ENCODE results near the gene PRSS8. TPM values are rescaled to one million over a fixed set of nuclear protein-coding genes. Genes with fewer than 3 reads are reported as not detected.

Gene PRSS8
- total and polyA plus RNA-seq, 2 donors (not counting 3 experiments of a cell fraction or from before 2014, with no cell fraction given), result 0.12 TPM; not detected in 1

GRCh38 chr16:31127182-31127581 is 8.3 kb downstream of the PRSS8 start:
- Histone ChIP-seq H3K4me1 (ENCODE audit: control insufficient read depth, extremely low read depth, insufficient read depth, low read length) (no peaks in the 10 kb centered on the region), H3K4me3 (replicated peaks in 1 of 3; ENCODE audit: insufficient read depth in 1 of 3, low read depth in 1 of 3, low read length in 3 of 3) (no peak overlapping the region), H3K27me3 (ENCODE audit: control insufficient read depth in 2 of 2, insufficient read depth in 2 of 2, low read length in 2 of 2) (no peaks in the 10 kb centered on the region), H4K20me1 (replicated peaks; ENCODE audit: control insufficient read depth, extremely low read depth, insufficient read depth, low read length) (no peaks in the 10 kb centered on the region), H3K9me1 (replicated peaks; ENCODE audit: control insufficient read depth, extremely low read depth, insufficient read depth, low read length) (no peaks in the 10 kb centered on the region), H3K27ac (ENCODE audit: insufficient read depth, low read depth, low read length) (no peak overlapping the region), H3K9ac (replicated peaks; ENCODE audit: extremely low read depth, insufficient read depth, low read length) (no peak overlapping the region), H3K9me3 (replicated peaks; ENCODE audit: control insufficient read depth, insufficient read depth, low read length) (no peaks in the 10 kb centered on the region), H3K36me3 (ENCODE audit: control insufficient read depth in 2 of 2, extremely low read depth in 1 of 2, insufficient read depth in 2 of 2, low read length in 2 of 2) (peaks cover 0 to 11% of the 10 kb centered on the region in 2 experiments), H3K4me2 (ENCODE audit: insufficient read depth, low read length) (no peak overlapping the region), H2AFZ (ENCODE audit: low read depth, low read length) (no peak overlapping the region), H3K79me2 (ENCODE audit: control insufficient read depth, insufficient read depth, low read length) (no peaks in the 10 kb centered on the region)
- intact Hi-C loops (cut with micrococcal nuclease), result no loop called here
- TF ChIP-seq JUN (IDR thresholded peaks at IDR 0.05; ENCODE audit: borderline replicate concordance, insufficient read depth, insufficient read length, low read depth), result no peak
- TF ChIP-seq FOS (IDR thresholded peaks at IDR 0.05; ENCODE audit: borderline replicate concordance, insufficient read depth, low read length), result no peak
- TF ChIP-seq POLR2A (IDR thresholded peaks at IDR 0.05; ENCODE audit: low read depth, low read length), result no peak
- TF ChIP-seq MYC (IDR thresholded peaks at IDR 0.05; ENCODE audit: low read depth, low read length), result no peak
- TF ChIP-seq MAX (IDR thresholded peaks at IDR 0.05; ENCODE audit: insufficient read depth, insufficient read length), result no peak
- TF ChIP-seq POLR2AphosphoS5 (IDR thresholded peaks at IDR 0.05; ENCODE audit: insufficient read depth, low read depth, low read length), result no peak
- no peak for TF ChIP-seq GATA2 (IDR thresholded peaks at IDR 0.05; ENCODE audit: insufficient read depth, insufficient read length, low read depth, low read length)
- no peak for TF ChIP-seq CTCF (IDR thresholded peaks at IDR 0.05; ENCODE audit: extremely low read depth in 1 of 2, insufficient read depth in 1 of 2, low read depth in 1 of 2, low read length in 2 of 2)
- TF ChIP-seq EZH2 (IDR thresholded peaks at IDR 0.05; ENCODE audit: borderline replicate concordance, low read depth, low read length, severe bottlenecking), result no peak
- dilution Hi-C loops (cut with MboI; ENCODE audit: extremely low pct_ligation_motif_present, low sequenced_read_pairs), result no loop called here
- BruUV-seq (replicated peaks), result no TSS peak
- CTCF ChIA-PET, result interaction anchor here (1.5 kb wide), 1 partner anchor 15 kb away, joined by 7 read pairs; no protein-coding TSS in a partner anchor
- FAIRE-seq (no peak), DNase-seq (ENCODE audit: low read depth, low spot score) (no peak)
- POLR2A ChIA-PET, result no interaction called here

Measured in endothelial cell of umbilical vein (primary cell).